HG03175 (cell line): ENCODE measurements around the gene TBC1D5.

Experiments used
- ATAC-seq: cut with Tn5 transposase; IDR thresholded peaks from one replicate; pipeline ENCODE4 v1.9.1; 2021; ENCODE audit warnings: mild to moderate bottlenecking, moderate library complexity; ENCODE audit not compliant: unreplicated experiment

TBC1D5 gene

DNA sequence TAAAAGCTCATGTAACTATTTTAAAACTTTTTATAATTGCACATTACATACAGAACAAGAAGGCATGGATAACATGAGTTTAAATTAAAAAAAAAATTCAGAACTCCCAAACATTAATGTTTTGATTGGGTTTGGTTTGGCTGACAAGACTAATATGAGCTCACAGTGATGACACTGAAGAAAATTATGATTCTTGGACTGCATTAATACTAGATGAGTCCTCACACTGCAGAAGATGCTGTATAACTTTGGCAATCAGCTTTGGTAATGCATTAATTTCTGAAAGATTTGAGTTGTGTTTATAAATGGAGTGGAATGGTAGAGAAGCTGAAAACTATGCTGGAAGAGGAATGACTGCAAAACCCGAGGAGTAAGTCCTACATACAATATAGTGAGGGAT lies 498.8 kb downstream of the TBC1D5 start:
- ATAC-seq: no peak

DNA sequence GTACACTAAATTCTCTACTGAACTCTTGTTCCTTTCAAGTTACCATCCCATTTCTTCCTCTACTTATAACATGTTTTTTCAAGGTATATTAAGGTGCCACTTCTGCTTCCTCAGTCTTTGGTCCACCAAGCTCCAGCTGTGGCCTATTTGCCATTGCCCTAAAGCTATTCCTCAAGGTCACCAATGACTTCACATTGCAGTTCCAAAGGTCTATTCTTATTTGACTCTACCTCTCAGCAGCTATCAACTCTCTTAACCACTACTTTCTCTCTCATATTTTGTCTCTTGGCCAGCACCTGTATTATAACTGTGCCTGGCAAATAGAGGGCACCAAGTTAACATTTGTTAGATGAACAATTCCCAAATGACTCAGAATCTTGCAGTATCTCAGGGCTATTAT lies 503.0 kb downstream of the TBC1D5 start:
- no peak for ATAC-seq

DNA sequence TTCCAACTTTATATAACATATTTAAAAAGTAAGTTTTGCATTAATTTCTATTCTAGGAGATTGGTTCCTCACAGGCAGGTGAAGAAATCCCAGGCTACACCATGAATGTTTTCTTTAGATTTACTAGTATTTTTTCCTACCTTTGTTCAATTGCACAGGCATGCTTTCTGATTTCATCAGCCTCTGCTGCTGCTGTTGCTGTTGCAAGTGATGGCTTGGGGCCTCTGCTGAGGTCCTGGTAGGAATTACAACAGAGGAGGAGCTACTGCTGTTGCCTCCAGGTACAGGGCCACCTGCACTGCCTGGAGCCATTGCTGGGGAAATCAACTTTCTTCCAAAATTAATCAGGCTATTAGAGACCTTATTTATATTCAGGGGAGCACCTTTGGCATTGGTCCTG lies 504.4 kb downstream of the TBC1D5 start:
- ATAC-seq: no peak

DNA sequence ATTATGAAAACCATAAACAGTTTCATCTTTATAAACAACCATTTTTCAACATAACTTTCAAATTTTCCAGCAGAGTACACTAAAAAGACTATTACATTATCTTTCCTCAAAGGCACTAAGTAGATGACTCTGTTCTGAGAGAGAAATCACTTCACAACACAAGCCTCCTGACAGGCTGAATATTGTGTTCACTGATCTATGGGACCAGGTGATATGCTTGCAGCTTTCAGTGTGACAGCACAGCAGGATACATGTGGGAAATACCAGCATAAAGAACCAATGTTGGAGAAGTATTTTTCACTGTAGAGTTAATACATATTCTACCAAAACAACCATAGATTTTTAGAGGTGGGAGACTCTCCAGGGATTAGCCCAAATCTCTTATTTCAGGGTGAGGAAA lies 507.1 kb downstream of the TBC1D5 start:
- ATAC-seq: no peak

DNA sequence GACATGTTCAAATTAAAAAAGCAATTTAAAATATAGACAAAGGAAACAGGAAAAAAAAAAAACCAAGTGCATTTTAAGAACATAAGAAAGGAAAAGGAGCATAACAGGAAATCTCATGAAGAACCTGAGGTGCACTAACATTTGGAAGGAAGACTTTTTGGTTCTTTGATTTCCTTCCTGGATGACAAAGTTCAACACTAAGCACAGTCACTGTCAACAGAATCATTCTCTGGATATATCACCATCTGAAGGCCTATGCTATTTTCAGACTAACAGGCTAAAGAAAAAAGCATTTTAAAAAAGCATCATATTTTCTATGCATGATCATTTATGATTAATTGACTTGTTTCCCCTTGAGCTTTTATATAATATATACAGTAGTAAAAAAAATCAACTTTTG lies 508.0 kb downstream of the TBC1D5 start:
- no peak for ATAC-seq

DNA sequence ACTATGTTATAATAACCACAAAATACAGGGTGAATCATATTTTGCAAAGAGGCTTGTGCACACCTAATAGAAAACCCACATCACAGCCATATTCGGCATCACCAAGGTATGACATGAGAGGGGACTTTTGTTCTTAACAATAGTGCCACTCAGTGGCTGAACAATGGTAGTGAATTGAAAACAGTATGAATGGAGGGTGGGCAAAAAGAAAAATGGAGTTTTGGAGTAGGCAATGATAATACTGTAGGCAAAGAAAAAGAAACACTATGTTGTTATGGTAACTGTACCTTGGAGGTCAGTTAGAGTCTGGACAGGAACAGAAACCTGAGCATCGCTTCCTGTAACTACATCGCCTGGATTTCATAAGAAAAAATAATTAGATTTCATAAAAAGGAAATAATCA lies 509.0 kb downstream of the TBC1D5 start:
- peak; percentile 95 for ATAC-seq

DNA sequence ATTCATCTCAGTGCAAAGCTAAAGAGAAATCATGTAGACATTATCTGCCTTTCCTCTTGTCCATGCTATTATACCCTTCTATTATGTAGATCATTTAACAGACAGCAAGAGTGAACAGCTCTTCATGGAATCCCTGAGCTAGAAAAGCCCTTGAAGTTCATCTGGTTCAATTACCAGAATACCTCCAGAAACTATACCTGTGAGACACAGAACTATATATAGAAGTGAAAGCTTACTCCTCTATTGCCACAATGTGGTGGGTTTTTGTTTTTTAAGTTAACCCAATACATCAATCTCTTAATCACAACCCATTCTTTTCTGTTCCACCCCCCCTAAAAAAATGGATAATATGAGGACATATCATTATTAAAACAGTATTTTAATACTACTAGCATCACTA lies 510.0 kb downstream of the TBC1D5 start:
- ATAC-seq: no peak

DNA sequence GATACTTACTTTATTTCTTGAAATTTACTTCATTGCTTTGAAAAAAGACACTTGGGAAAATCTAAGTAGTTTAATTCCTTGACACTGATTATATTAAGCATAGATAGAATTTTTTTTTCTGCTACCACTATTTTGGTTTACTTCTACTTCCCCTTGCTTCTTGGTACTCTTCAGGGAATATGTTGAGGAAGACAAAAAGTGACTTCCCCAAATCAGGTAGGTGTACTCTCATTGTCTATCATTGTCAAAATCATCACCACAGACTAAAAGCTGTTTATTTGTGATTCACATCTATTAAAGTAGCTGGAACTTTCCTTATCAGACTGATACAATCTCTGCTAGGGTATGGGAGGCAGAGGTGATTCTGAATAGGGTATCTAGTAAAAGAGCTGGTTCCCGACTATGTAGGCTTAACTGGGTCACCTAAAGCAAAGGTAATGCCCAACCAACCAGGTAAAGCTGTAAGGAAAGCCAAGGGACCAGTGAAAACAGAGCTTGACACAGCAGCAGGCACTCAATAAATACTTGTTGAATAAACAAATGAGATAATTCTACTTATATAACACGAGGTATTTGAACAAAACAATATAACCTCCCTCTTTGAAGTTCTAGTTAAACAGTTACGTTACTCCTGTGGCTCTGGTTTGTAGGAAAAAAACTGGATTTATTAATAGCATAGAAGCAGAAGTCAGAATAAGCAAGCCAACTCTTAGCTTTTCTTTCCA lies 510.7 kb downstream of the TBC1D5 start:
- no peak for ATAC-seq

DNA sequence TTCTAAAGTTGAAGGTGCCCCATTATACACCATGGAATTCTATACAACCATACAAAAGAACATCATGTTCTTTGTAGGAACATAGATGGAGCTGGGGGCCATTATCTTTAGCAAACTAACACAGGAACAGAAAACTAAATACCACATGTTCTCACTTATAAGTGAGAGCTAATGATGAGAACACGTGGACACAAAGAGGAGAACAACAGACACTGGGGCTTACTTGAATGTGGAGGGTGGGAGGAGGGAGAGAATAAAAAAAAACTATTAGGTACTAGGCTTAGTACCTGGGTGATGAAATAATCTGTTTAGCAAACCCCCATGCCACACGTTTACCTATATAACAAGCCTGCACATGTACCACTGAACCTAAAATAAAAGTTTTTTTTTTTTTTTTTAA lies 515.0 kb downstream of the TBC1D5 start:
- ATAC-seq: no peak

DNA sequence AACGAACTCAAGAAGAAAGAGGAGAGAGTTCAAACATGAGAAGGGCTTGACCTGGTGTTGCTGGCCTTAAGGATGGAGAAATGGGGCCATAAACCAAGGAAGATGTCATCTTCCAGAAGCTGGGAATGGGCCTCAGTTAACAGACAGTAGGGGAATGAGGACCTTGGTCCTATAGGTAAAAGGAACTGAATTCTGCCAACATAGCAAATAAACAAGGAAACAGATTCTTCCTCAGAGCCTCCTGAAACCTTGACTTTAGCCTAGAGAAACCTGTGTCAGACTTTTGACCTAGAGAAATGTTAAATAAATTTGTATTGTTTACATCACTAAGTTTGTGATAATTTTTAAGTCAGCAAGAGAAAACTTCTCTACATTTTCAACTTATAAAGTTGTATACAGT lies 520.9 kb downstream of the TBC1D5 start:
- ATAC-seq: no peak

DNA sequence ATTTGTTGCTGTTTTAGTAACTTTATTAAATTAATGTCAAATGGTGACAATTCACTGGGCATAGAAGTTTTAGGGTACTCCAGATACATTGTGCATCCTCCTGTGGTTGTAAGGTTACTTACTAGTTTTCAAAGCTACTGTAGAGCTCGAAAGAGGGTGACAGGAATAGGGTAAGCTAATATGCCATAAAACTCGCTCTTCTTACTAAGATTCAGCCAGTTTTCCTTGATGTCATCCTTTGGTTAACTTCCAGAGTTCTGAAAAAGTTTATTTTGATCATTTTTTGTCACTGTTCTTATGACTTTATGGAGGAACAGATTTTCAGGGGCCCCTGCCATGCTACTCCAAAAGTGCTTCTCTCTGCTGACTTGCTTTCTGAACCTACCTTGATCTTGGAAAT lies 522.8 kb downstream of the TBC1D5 start:
- no peak for ATAC-seq

DNA sequence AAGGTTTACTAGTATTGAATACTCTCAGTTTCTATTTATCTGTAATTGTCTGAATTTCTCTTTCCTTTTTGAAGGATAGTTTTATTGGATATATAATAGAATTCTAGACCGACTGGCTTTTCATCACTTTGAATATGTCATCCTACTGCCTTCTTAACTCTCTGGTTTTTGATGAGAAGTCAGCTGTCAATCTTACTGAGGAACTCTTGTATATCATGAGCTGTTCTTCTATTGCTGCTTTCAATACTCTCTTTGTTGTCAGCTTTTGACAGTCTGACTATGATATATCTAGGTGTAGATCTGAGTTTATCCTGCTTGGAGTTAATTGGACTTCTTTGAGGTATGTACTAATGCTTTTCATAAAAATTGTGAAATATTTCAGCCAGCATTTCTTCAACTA lies 523.8 kb downstream of the TBC1D5 start:
- no peak for ATAC-seq

DNA sequence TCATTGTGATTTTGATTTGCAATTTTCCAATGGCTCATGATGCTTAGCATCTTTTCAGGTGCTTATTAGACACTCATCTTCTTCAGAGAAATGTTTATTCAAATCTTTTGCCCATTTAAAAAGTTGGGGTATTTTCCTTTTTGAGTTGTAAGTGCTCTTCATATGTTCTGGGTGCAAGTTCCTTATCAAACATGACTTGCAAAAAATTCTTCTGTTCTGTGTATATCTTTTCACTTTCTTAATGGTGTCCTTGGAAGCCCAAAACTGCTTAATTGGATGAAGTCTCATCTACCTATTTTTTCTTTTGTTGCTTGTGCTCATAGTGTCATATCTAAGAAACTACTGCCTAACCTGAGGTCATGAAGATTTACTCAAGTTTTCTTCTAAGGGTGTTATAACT lies 524.8 kb downstream of the TBC1D5 start:
- no peak for ATAC-seq

DNA sequence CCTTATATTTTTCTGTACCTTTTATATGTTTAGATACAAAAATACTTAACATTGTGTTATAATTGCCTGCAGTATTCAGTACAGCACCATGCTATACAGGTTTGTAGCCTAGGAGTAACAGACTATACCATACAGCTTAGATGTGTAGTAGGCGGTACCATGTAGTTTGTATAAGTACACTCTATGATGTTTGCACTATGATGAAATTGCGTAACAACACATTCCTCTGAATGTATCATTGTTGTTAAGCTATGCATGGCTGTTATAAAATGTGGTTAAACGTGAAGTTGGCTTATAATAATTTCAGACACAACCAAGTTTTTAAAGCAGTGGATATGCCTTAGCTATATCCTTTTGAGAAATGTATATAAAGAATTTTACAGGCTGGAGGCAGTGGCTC lies 529.3 kb downstream of the TBC1D5 start:
- ATAC-seq: no peak

DNA sequence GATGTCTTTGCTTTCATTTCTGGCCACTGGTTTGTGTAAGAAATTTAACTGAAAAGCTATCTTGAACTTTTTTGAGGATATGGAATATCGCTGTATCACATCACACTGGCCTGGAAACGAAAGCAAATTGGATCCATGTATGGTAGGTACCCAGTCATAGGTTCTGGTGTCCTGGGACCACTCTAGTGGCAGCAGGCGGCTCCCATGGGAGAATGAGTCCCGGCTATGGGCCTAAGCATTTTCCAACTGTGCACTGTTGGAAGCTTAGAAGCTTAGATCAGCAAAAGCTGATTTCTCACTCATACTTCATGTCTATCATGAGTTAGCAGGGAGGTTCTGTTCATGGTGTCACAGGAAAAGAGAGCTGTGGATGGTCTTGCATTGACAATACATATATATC lies 534.5 kb downstream of the TBC1D5 start:
- ATAC-seq: no peak

DNA sequence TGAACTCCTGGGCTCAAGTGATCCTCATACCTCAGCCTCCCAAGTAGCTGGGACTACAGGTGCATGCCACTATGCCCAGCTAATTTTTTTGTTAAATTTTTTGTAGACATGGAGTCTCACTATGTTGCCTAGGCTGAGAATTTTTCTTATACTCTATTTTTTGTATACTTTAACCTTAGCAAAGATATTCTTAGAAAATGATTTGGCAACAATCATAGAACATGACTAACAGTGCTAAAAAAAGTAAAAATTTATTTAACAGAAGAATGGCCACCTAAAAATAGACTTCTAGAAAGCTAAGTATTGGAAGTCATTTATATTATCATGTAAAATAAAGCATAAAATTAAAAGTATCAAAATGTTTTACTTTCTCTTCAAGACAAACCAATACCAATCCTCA lies 535.4 kb downstream of the TBC1D5 start:
- no peak for ATAC-seq

DNA sequence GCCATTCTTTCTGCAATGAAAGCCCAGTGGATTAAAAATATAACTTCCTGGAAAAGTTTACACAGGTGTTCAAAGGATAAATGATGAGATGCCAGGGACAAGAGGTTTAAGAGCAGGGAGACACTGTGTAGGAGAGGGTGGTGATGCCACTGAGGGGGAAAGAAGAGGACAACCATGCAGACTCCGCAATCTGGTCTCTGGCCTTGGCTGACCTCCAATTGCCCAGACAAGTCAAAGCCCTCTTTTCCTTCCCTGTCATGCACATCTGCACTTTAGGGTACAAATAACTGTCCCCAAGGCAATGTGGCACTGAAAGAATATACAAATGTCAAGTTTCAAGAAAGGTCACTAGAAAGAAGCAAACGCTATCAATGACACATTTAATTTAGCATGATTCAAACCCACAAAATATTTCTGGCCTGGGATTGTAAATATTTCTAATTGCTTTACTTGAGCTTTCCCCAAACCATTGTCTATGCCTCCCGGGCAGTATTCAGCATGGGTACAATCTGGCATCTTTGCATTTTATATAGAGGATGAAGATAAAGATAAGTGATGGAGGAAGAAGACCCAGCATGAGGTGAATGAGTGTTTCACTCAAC lies 538.3 kb downstream of the TBC1D5 start:
- no peak for ATAC-seq

DNA sequence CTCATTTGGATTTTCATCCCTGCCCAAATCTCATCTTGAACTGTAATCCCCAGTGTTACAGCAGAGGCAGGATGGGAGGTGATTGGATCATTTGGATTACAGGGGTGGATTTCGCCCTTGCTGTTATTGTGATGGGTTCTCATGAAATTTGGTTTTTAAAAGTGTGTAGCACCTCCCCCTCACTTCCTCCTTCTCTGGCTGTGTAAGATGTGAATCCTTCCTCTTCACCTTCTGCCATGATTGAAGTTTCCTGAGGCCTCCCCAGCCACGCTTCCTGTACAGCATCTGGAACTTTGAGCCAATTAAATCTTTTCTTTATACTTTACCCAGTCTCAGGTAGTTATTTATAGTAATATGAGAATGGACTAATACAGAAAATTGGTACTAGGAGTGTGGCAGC lies 540.9 kb downstream of the TBC1D5 start:
- ATAC-seq: no peak

DNA sequence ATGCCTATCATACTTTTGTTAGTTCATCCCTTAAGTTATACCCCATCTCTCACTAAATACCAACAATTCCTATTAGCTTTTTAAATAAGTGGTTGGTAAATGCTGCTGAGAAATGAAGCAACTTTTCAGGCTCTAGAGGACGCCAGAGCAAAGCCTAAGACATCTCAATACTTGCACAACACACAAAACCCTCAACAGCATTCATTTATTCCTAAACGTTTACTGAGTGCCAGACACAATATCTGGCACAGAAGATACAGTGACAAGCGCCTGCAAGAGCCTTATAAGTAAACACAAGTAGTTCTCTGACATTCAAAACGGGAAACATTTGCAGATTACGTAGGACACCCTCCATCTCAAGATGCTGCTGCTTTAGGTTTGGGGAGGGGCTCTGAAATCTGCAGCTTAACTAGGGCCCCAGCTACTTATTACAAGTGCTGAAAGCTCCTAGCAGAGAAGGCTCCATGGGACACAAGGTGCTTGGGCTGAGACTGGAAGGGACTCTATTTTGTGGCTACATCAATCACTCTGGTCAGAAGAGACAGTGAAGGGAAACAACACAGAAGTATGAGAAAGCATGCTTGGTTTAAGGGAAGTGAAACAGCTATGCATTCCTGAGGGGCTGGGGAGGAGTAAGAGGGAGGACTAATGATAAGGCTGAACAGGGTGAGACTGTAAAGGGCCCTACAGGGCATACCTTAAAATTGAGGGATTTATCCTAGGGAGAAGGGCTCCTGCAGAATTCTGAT lies 546.4 kb downstream of the TBC1D5 start:
- ATAC-seq: peak; percentile 83

DNA sequence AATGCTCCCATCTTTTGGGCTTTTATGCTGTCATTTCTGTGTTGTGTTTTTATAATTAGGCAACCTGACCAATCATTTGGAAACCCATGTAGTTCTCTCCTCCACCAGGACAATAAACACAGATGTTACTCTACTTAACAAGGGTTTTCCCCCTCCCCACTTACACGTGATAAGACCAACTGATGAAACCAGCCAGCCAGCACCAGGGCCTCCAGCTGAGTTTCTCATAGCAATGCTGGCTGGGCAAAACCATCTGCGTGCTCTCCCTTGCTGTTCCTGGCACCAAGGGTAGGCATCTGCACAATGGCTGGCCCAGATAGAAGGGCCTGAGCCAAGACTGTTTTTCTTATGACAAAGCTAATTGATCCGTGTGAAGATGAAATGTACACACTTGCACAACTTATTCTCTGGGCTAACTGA lies 547.2 kb downstream of the TBC1D5 start:
- peak; percentile 84 for ATAC-seq

DNA sequence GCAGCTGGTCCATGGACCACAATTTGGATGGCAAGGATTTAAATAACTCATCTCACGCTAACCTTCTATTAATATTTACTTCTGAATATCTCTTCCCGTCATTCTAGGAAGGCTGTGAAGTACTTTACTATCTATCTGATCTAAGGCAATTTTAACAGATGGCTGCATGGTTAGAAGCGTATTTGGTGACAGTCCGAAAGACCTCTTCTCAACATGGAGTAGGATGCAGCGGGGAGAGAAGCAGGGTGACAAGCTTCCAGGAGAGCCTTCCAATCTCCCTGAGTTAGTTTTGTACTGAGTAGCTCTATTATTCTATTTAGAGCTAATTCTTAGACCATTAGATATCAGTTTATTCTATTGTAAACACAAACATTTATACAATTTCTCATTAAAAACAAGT lies 548.3 kb downstream of the TBC1D5 start:
- no peak for ATAC-seq

DNA sequence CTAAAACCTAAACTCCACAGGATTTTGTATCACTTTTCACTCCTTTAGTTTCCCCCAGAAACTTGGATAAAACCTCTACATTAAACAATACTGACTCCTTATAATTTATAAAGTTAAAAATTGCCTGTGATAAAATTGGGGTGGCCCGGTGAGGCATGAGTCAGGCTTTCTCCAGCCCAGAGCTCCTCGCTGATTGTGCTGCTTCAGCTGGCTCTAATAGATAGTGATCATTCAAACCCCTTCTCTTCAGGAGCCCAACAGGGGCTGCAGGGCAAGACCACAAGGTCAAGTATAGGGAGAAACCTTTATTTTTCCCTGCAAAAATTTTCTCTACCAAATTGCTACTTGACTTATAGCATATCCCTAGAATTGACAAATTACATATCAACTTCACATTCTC lies 549.4 kb downstream of the TBC1D5 start:
- ATAC-seq: no peak
